K562 (cell line): ENCODE results near the gene SARS1. TPM values are rescaled to one million over a fixed set of nuclear protein-coding genes. Genes with fewer than 3 reads are reported as not detected.

Experiments used
- ATAC-seq: fragments of 200-7000 bp; cut with Tn5 transposase; 3 replicates; pipeline ENCODE4 v1.9.1; 2020; ENCODE audit warnings: moderate library complexity
- BruUV-seq: library from RNA; stranded (reverse); fragments of 400-500 nt; replicated peaks from 2 replicates; lab custom pipeline; 2021; lab: Mats Ljungman, UMichigan
- CTCF ChIA-PET: fragments of 300-600 bp; formaldehyde crosslinking; extraction: SDS; loops from one replicate; lab custom pipeline; 2021; ENCODE audit warnings: low intra/inter-chr PET ratio; lab: Yijun Ruan, JAX
- POLR2A ChIA-PET: fragments of 300-600, 350-650 bp; sonication (Branson Sonifier 250); formaldehyde crosslinking; extraction: SDS; loops from one replicate; lab custom pipeline; 2021; ENCODE audit warnings: antibody characterized with exemption, inconsistent platforms; lab: Yijun Ruan, JAX
- DNase-seq, 4 experiments: peaks; one replicate each; pipeline versions ENCODE4 v3.0.0 to v3.0.0-alpha.2; 2011 to 2018; ENCODE audit warnings: low spot score in 3 of 4, mixed read lengths in 3 of 4; ENCODE audit errors: extremely low read depth in 1 of 4
- FAIRE-seq: peaks from 2 replicates; lab custom pipeline; 2011; peaks lifted over from hg19 to GRCh38; lab: Jason Lieb, UNC
- H2AFZ ChIP-seq: 2 replicates; pipeline ENCODE4 v1.6.0; 2011; ENCODE audit warnings: low read depth, low read length, control low read depth, inconsistent platforms
- H3K27ac ChIP-seq: fragments of 200-600 bp; 3 replicates; pipeline ENCODE4 v1.8.0; 2011; ENCODE audit warnings: low read depth, mild to moderate bottlenecking, control low read depth, inconsistent platforms, low read length, moderate library complexity, mixed read lengths; ENCODE audit errors: extremely low read depth
- H3K27me3 ChIP-seq, 2 experiments: fragments of 300-600 bp in 1 of 2; 2 replicates in 1 of 2; 3 replicates in 1 of 2; pipeline versions ENCODE4 v1.6.0 to v1.8.0; 2011; ENCODE audit warnings: inconsistent platforms in 2 of 2, low read length in 2 of 2, mild to moderate bottlenecking in 1 of 2, mixed read lengths in 1 of 2, moderate library complexity in 1 of 2; ENCODE audit not compliant: control insufficient read depth in 2 of 2, insufficient read depth in 2 of 2
- H3K36me3 ChIP-seq: fragments of 300-600 bp; 3 replicates; pipeline ENCODE4 v1.8.0; 2011; ENCODE audit warnings: mild to moderate bottlenecking, low read length, inconsistent platforms; ENCODE audit not compliant: control insufficient read depth, insufficient read depth
- H3K4me1 ChIP-seq, 2 experiments: fragments of 200-600 bp in 1 of 2; replicated peaks in 1 of 2; 2 replicates in 1 of 2; 3 replicates in 1 of 2; pipeline versions ENCODE4 v1.5.1 to v1.8.0; 2011; ENCODE audit warnings: inconsistent platforms in 2 of 2, low read length in 2 of 2, mild to moderate bottlenecking in 1 of 2, mixed read lengths in 1 of 2, moderate library complexity in 1 of 2; ENCODE audit not compliant: control insufficient read depth in 2 of 2, insufficient read depth in 2 of 2
- H3K4me2 ChIP-seq: 2 replicates; pipeline ENCODE4 v1.6.1; 2011; ENCODE audit warnings: low read length, control low read depth, inconsistent platforms, mixed read lengths; ENCODE audit not compliant: insufficient read depth
- H3K4me3 ChIP-seq: fragments of 200-600 bp; sonication (generic), shearing (Covaris generic); 2 replicates; pipeline ENCODE4 v1.5.1; 2016; ENCODE audit warnings: control low read depth, inconsistent platforms
- H3K79me2 ChIP-seq: fragments of 200-600 bp; 3 replicates; pipeline ENCODE4 v1.8.0; 2011; ENCODE audit warnings: low read length, inconsistent platforms; ENCODE audit not compliant: control insufficient read depth, insufficient read depth
- H3K9ac ChIP-seq, 2 experiments: 2 replicates each; pipeline versions ENCODE4 v1.6.0 to v1.6.1; 2011; ENCODE audit warnings: low read depth in 2 of 2, low read length in 2 of 2, control low read depth in 1 of 2, inconsistent platforms in 1 of 2, mild to moderate bottlenecking in 1 of 2, mixed read lengths in 1 of 2; ENCODE audit not compliant: insufficient read depth in 1 of 2
- H3K9me1 ChIP-seq: one replicate; pipeline ENCODE4 v1.6.0; 2011; ENCODE audit warnings: inconsistent platforms, mild to moderate bottlenecking, low read length, moderate library complexity; ENCODE audit not compliant: control insufficient read depth, insufficient read depth
- H3K9me3 ChIP-seq: replicated peaks from 2 replicates; pipeline ENCODE4 v1.5.1; 2011; ENCODE audit warnings: low read depth, low read length, inconsistent platforms; ENCODE audit not compliant: control insufficient read depth, insufficient read depth
- H4K20me1 ChIP-seq: replicated peaks from 2 replicates; pipeline ENCODE4 v1.6.1; 2011; ENCODE audit warnings: low read length, inconsistent platforms, mixed read lengths; ENCODE audit not compliant: control insufficient read depth, insufficient read depth
- CHD7 ChIP-seq: fragments of 200-600 bp; sonication (generic); IDR thresholded peaks from one replicate; pipeline ENCODE4 v1.6.1; 2012; ENCODE audit warnings: mild to moderate bottlenecking, low read depth, low read length, inconsistent platforms
- CREB1 ChIP-seq, 2 experiments: sonication (generic) in 1 of 2; formaldehyde crosslinking in 1 of 2; IDR thresholded peaks; 2 replicates each; pipeline versions ENCODE4 v1.6.1 to v1.8.0; 2012 to 2022; ENCODE audit warnings: inconsistent platforms in 1 of 2, mild to moderate bottlenecking in 1 of 2, missing genetic modification reagents in 1 of 2, moderate library complexity in 1 of 2
- ELF1 ChIP-seq: fragments of 200-800 bp; sonication (Bioruptor generic); IDR thresholded peaks from 2 replicates; pipeline ENCODE4 v1.6.1; 2016; ENCODE audit warnings: missing genetic modification characterization, missing compliant biosample characterization
- FOSL1 ChIP-seq: fragments of 200-800 bp; sonication (Bioruptor generic); conservative IDR thresholded peaks from 2 replicates; pipeline ENCODE4 v1.6.1; 2016; ENCODE audit warnings: missing genetic modification characterization, missing compliant biosample characterization
- HBP1 ChIP-seq: fragments of 450-650 bp; formaldehyde crosslinking; IDR thresholded peaks from 2 replicates; pipeline ENCODE4 v1.4.0; 2022; ENCODE audit warnings: missing genetic modification characterization
- NRF1 ChIP-seq, 2 experiments: fragments of 450-650 bp; IDR thresholded peaks in 1 of 2; conservative IDR thresholded peaks in 1 of 2; 2 replicates each; pipeline ENCODE4 v1.6.1; 2014; ENCODE audit warnings: mild to moderate bottlenecking in 2 of 2
- WGBS: fragments of 100-300 bp; shearing (Covaris generic); methylation state at CpG from one replicate; pipeline ENCODE4 v1.1.6; 2016; ENCODE audit warnings: low coverage, mixed read lengths; ENCODE audit not compliant: insufficient coverage; ENCODE audit errors: missing lambda C conversion rate; 5-methylcytosine and 5-hydroxymethylcytosine counted together
- in situ Hi-C: fragments of 300-500 bp; cut with MboI; formaldehyde crosslinking; loops from 4 replicates; pipeline ENCODE4 v1.15.0; 2018; ENCODE audit warnings: inconsistent platforms, mixed read lengths
- intact Hi-C: fragments of 100-400 bp; cut with micrococcal nuclease; formaldehyde crosslinking; loops from 2 replicates; pipeline ENCODE4 v1.14.2; 2022
- polyA plus RNA-seq, 8 experiments: library from polyadenylated mRNA; depleted of rRNA in 4 of 8; stranded (reverse) in 5 of 8; unstranded in 3 of 8; fragments of >200 nt; fragmentation: Nextera tagmentation in 2 of 8; fragmentation: Illumina TruSeq in 1 of 8; extraction: Ambion mirVana in 2 of 8; extraction: Trizol in 1 of 8; gene quantifications; 2 replicates each; pipeline versions ENCODE4 v1.2.1 to v1.2.3, GENCODE V29; 2011 to 2014; ENCODE audit warnings: inconsistent platforms in 1 of 8, missing spikeins in 1 of 8
- total RNA-seq, 7 experiments: library from RNA; depleted of rRNA in 6 of 7; stranded (reverse); fragments of >200 nt in 6 of 7; fragmentation: Illumina TruSeq in 2 of 7; extraction: Trizol in 2 of 7; gene quantifications; 2 replicates each; pipeline versions ENCODE4 v1.2.1 to v1.2.3, GENCODE V29; 2011 to 2021; ENCODE audit warnings: low replicate concordance in 1 of 7

The SARS1 gene
- total and polyA plus RNA-seq, 9 of the 15 experiments (the other 6 are each of a cell fraction or from before 2014, with no cell fraction given): 221 to 623 (median 254) TPM

GRCh38 chr1:109255097-109255651, 41.5 kb downstream of the SARS1 start:
- peak in 2 of 4 experiments; percentile 60 to 64 for DNase-seq
- peak overlapping the region; percentile 83 for H3K4me2 ChIP-seq
- peak overlapping the region; percentile 69 for H2AFZ ChIP-seq
- no peaks in the 10 kb centered on the region for H3K27me3 ChIP-seq
- H3K4me1 ChIP-seq: peaks cover 35 to 70% of the 10 kb centered on the region in 2 experiments
- intact Hi-C loops (loop anchor here (2.0 kb wide), 1 partner anchor 54 kb away; no protein-coding TSS in a partner anchor), in situ Hi-C loops (no loop called here)
- ChIA-PET CTCF (no interaction called here), POLR2A (interaction anchor here (0.6 to 4.8 kb wide), 13 partner anchors 9 to 644 kb away, joined by 3 to 36 read pairs (median 4); partner anchors contain the start of genes PSRC1 and SORT1)
- no TSS peak for BruUV-seq
- H3K36me3 ChIP-seq: peaks cover 14% of the 10 kb centered on the region; the same call in 2 of the 3 replicates
- H3K9ac ChIP-seq: peak overlapping the region; percentile 81 to 89
- H3K9me1 ChIP-seq: peaks cover 4% of the 10 kb centered on the region
- H3K79me2 ChIP-seq: peaks cover 33% of the 10 kb centered on the region
- no peaks in the 10 kb centered on the region for H4K20me1 ChIP-seq
- no peak for FAIRE-seq
- 73% methylated on average over 12 of the region's 15 CpGs for WGBS
- ATAC-seq: no peak; the same call in 2 of the 3 replicates
- H3K4me3 ChIP-seq: peak overlapping the region; percentile 18; the same call in 1 of the 2 replicates
- H3K9me3 ChIP-seq: no peaks in the 10 kb centered on the region
- peak overlapping the region; percentile 89 for H3K27ac ChIP-seq
- TF ChIP-seq FOSL1 (tag): no peak
- no peak for TF ChIP-seq CREB1 (IDR thresholded peaks at IDR 0.05)
- no peak for TF ChIP-seq CREB1 (CRISPR knock-in tag; IDR thresholded peaks at IDR 0.05)
- TF ChIP-seq ELF1 (tag): no peak
- no peak for TF ChIP-seq NRF1 (conservative IDR thresholded peaks at IDR 0.05 in 1 of 2, IDR thresholded peaks at IDR 0.05 in 1 of 2)
- no peak for TF ChIP-seq CHD7
- TF ChIP-seq HBP1 (CRISPR knock-in tag): no peak
